Endothelial cell of umbilical vein (primary cell): ENCODE measurements around the gene EPB42. TPM values are rescaled to one million over a fixed set of nuclear protein-coding genes. Genes with fewer than 3 reads are reported as not detected.

Experiments used
- BruUV-seq: library from RNA; stranded (reverse); fragments of 400-500 nt; replicated peaks from 2 replicates; lab custom pipeline; 2021; lab: Mats Ljungman, UMichigan
- CTCF ChIA-PET: fragments of 300-600, 350-600 bp; sonication (Branson Sonifier 250); formaldehyde crosslinking; loops from one replicate; lab custom pipeline; 2021; ENCODE audit warnings: antibody characterized with exemption, inconsistent platforms; lab: Charles Lee
- POLR2A ChIA-PET: fragments of 300-600, 350-600 bp; sonication (Branson Sonifier 250); formaldehyde crosslinking; loops from one replicate; lab custom pipeline; 2021; ENCODE audit warnings: antibody characterized with exemption, inconsistent platforms; lab: Charles Lee
- DNase-seq: peaks from one replicate; pipeline ENCODE4 v3.0.0-alpha.2; 2011; ENCODE audit warnings: low read depth, low spot score
- FAIRE-seq: peaks from 2 replicates; lab custom pipeline; 2011; peaks lifted over from hg19 to GRCh38; lab: Jason Lieb, UNC
- H2AFZ ChIP-seq: 2 replicates; pipeline ENCODE4 v1.6.0; 2012; ENCODE audit warnings: low read depth, low read length, control low read depth, inconsistent platforms
- H3K27ac ChIP-seq: 2 replicates; pipeline ENCODE4 v1.5.1; 2011; ENCODE audit warnings: low read depth, mild to moderate bottlenecking, control low read depth, low read length, moderate library complexity; ENCODE audit not compliant: insufficient read depth
- H3K27me3 ChIP-seq, 2 experiments: 2 replicates each; pipeline versions ENCODE4 v1.6.0 to v1.6.1; 2011; ENCODE audit warnings: low read length in 2 of 2, mixed read lengths in 1 of 2; ENCODE audit not compliant: control insufficient read depth in 2 of 2, insufficient read depth in 2 of 2
- H3K36me3 ChIP-seq, 2 experiments: 2 replicates in 1 of 2; 3 replicates in 1 of 2; pipeline ENCODE4 v1.5.1; 2011; ENCODE audit warnings: low read length in 2 of 2, mild to moderate bottlenecking in 1 of 2, moderate library complexity in 1 of 2; ENCODE audit not compliant: control insufficient read depth in 2 of 2, insufficient read depth in 2 of 2; ENCODE audit errors: extremely low read depth in 1 of 2
- H3K4me1 ChIP-seq: 3 replicates; pipeline ENCODE4 v1.5.1; 2011; ENCODE audit warnings: mild to moderate bottlenecking, low read length; ENCODE audit not compliant: control insufficient read depth, insufficient read depth; ENCODE audit errors: extremely low read depth
- H3K4me2 ChIP-seq: 2 replicates; pipeline ENCODE4 v1.6.1; 2011; ENCODE audit warnings: low read length, control low read depth, mixed read lengths; ENCODE audit not compliant: insufficient read depth
- H3K4me3 ChIP-seq, 3 experiments: fragments of 200-600 bp in 1 of 3; sonication (generic), shearing (Covaris generic) in 1 of 3; replicated peaks in 1 of 3; 2 replicates each; pipeline ENCODE4 v1.5.1; 2011 to 2016; ENCODE audit warnings: control low read depth in 3 of 3, low read length in 3 of 3, mild to moderate bottlenecking in 2 of 3, inconsistent platforms in 1 of 3, low read depth in 1 of 3, moderate library complexity in 1 of 3; ENCODE audit not compliant: insufficient read depth in 1 of 3
- H3K79me2 ChIP-seq: 2 replicates; pipeline ENCODE4 v1.6.0; 2012; ENCODE audit warnings: low read length, inconsistent platforms; ENCODE audit not compliant: control insufficient read depth, insufficient read depth
- H3K9ac ChIP-seq: replicated peaks from 2 replicates; pipeline ENCODE3; 2011; ENCODE audit warnings: low read length, control low read depth; ENCODE audit not compliant: insufficient read depth; ENCODE audit errors: extremely low read depth
- H3K9me1 ChIP-seq: replicated peaks from 3 replicates; pipeline ENCODE4 v1.6.0; 2011; ENCODE audit warnings: mild to moderate bottlenecking, low read length; ENCODE audit not compliant: control insufficient read depth, insufficient read depth; ENCODE audit errors: extremely low read depth
- H3K9me3 ChIP-seq: replicated peaks from 2 replicates; pipeline ENCODE4 v1.5.1; 2012; ENCODE audit warnings: low read length, inconsistent platforms; ENCODE audit not compliant: control insufficient read depth, insufficient read depth
- H4K20me1 ChIP-seq: replicated peaks from 2 replicates; pipeline ENCODE3; 2011; ENCODE audit warnings: mild to moderate bottlenecking, low read length; ENCODE audit not compliant: control insufficient read depth, insufficient read depth; ENCODE audit errors: extremely low read depth
- CTCF ChIP-seq, 2 donors: IDR thresholded peaks; 1 replicate in 1 of 2; 2 replicates in 1 of 2; pipeline ENCODE4 v1.5.1; 2011; ENCODE audit warnings: low read length in 2 of 2, mild to moderate bottlenecking in 2 of 2, moderate library complexity in 2 of 2, control low read depth in 1 of 2, inconsistent platforms in 1 of 2, low read depth in 1 of 2; ENCODE audit not compliant: insufficient read depth in 1 of 2; ENCODE audit errors: extremely low read depth in 1 of 2
- EZH2 ChIP-seq: IDR thresholded peaks from 2 replicates; pipeline ENCODE4 v1.6.1; 2012; ENCODE audit warnings: borderline replicate concordance, low read depth, mild to moderate bottlenecking, moderate library complexity, low read length, inconsistent platforms; ENCODE audit not compliant: severe bottlenecking
- FOS ChIP-seq: IDR thresholded peaks from 2 replicates; pipeline ENCODE4 v1.6.1; 2011; ENCODE audit warnings: mild to moderate bottlenecking, low read length, moderate library complexity, borderline replicate concordance; ENCODE audit not compliant: insufficient read depth
- GATA2 ChIP-seq: IDR thresholded peaks from 2 replicates; pipeline ENCODE4 v1.7.0; 2011; ENCODE audit warnings: low read depth, mild to moderate bottlenecking, moderate library complexity, mixed read lengths, low read length; ENCODE audit not compliant: insufficient read length, insufficient read depth
- JUN ChIP-seq: IDR thresholded peaks from 2 replicates; pipeline ENCODE4 v1.6.1; 2011; ENCODE audit warnings: borderline replicate concordance, low read depth; ENCODE audit not compliant: insufficient read length, insufficient read depth
- MAX ChIP-seq: IDR thresholded peaks from 2 replicates; pipeline ENCODE4 v1.6.1; 2011; ENCODE audit not compliant: insufficient read depth, insufficient read length
- MYC ChIP-seq: IDR thresholded peaks from one replicate; pipeline ENCODE4 v1.6.1; 2011; ENCODE audit warnings: mild to moderate bottlenecking, low read depth, low read length
- POLR2A ChIP-seq: IDR thresholded peaks from 2 replicates; pipeline ENCODE4 v1.6.1; 2012; ENCODE audit warnings: low read depth, mild to moderate bottlenecking, control low read depth, low read length
- POLR2AphosphoS5 ChIP-seq: IDR thresholded peaks from 2 replicates; pipeline ENCODE4 v1.6.1; 2012; ENCODE audit warnings: low read depth, mild to moderate bottlenecking, control low read depth, low read length, moderate library complexity; ENCODE audit not compliant: insufficient read depth
- dilution Hi-C: fragments of 300-500 bp; cut with MboI; formaldehyde crosslinking; loops from one replicate; pipeline ENCODE4 v1.15.0; 2019; ENCODE audit warnings: low sequenced_read_pairs; ENCODE audit not compliant: extremely low pct_ligation_motif_present
- intact Hi-C: fragments of 100-400 bp; cut with micrococcal nuclease; formaldehyde crosslinking; loops from one replicate; pipeline ENCODE4 v1.10.0; 2022
- polyA plus RNA-seq, 4 experiments: library from polyadenylated mRNA; depleted of rRNA in 3 of 4; stranded (reverse) in 3 of 4; unstranded in 1 of 4; fragments of >200 nt; gene quantifications; 2 replicates each; pipeline versions ENCODE4 v1.2.1 to v1.2.3, GENCODE V29; 2011 to 2012; ENCODE audit warnings: missing spikeins in 1 of 4
- total RNA-seq: library from RNA; stranded (reverse); gene quantifications from 2 replicates; pipeline ENCODE4 v1.2.3, GENCODE V29; 2021

The EPB42 gene
- total and polyA plus RNA-seq, 2 donors (not counting 3 experiments of a cell fraction or from before 2014, with no cell fraction given): not detected

- H3K27me3 ChIP-seq: peaks cover 3 to 7% of the 10 kb centered on the region in 2 experiments
- intact Hi-C loops (no loop called here), dilution Hi-C loops (no loop called here)
- ChIA-PET CTCF (interaction anchor here (1.0 to 1.5 kb wide), 4 partner anchors 18 to 32 kb away, joined by 3 to 6 read pairs (median 4); no protein-coding TSS in a partner anchor), POLR2A (no interaction called here)
- no peaks in the 10 kb centered on the region for H3K9me1 ChIP-seq
- no peaks in the 10 kb centered on the region for H3K36me3 ChIP-seq
- H3K4me2 ChIP-seq: no peak overlapping the region
- H3K9ac ChIP-seq: no peak overlapping the region
- H3K27ac ChIP-seq: no peak overlapping the region
- no peak for TF ChIP-seq MAX
- no peak for TF ChIP-seq FOS
- TF ChIP-seq POLR2AphosphoS5: no peak
- TF ChIP-seq JUN: no peak
- no peak for TF ChIP-seq POLR2A
- no peak for TF ChIP-seq EZH2
- TF ChIP-seq MYC: no peak
- no peak for TF ChIP-seq GATA2
- no peak for TF ChIP-seq CTCF (IDR thresholded peaks at IDR 0.05; ENCODE audit: extremely low read depth in 1 of 2, insufficient read depth in 1 of 2, low read depth in 1 of 2, low read length in 2 of 2)
- DNase-seq (peak; percentile 30), FAIRE-seq (no peak)
- H3K4me1 ChIP-seq: no peaks in the 10 kb centered on the region
- H3K9me3 ChIP-seq: no peaks in the 10 kb centered on the region
- H3K79me2 ChIP-seq: no peaks in the 10 kb centered on the region
- H2AFZ ChIP-seq: no peak overlapping the region
- no peaks in the 10 kb centered on the region for H4K20me1 ChIP-seq
- H3K4me3 ChIP-seq: no peak overlapping the region
- no TSS peak for BruUV-seq
Observed at GRCh38 chr15:43253431-43254403, 32.9 kb upstream of the EPB42 start.
